Esophagus mucosa (tissue), 1 donor: ENCODE results near the gene MCRIP2. TPM values are rescaled to one million over a fixed set of nuclear protein-coding genes. Genes with fewer than 3 reads are reported as not detected.

Source experiments
- ATAC-seq: fragments of 200-7000 bp; cut with Tn5 transposase; one replicate; pipeline ENCODE4 v1.9.1; 2020
- total RNA-seq: library from RNA; stranded (reverse); gene quantifications from one replicate; pipeline ENCODE4 v1.2.4, GENCODE V29; 2023
- donor health status: DM: yes; HTN: yes; CAD: no.

MCRIP2 gene
- total RNA-seq, 1 donor from 2014 or later = 20.3 TPM

DNA sequence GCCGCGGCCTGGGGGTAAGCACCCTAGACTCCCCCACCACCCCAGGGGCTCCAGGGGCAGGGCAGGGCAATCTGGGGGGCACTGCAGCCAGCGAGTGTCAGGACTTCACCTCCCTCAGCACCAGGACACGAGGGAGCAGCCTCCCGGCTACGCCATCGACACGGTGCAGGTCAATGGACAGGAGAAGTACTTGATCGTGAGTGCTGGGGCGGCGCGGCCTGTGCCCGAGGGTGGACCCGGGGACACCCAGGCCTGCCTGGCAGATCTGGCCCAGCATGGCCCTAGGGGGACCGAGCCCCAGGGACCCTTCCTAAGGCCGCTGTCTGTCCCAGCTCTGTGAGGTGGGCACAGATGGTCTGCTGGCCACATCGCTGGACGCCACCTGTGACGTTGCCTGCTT, 30.7 kb downstream of the MCRIP2 start:
- no peak for ATAC-seq

- ATAC-seq = no peak
These were observed 31.2 kb downstream of the MCRIP2 start for GRCh38 chr16:672851-673250.

DNA sequence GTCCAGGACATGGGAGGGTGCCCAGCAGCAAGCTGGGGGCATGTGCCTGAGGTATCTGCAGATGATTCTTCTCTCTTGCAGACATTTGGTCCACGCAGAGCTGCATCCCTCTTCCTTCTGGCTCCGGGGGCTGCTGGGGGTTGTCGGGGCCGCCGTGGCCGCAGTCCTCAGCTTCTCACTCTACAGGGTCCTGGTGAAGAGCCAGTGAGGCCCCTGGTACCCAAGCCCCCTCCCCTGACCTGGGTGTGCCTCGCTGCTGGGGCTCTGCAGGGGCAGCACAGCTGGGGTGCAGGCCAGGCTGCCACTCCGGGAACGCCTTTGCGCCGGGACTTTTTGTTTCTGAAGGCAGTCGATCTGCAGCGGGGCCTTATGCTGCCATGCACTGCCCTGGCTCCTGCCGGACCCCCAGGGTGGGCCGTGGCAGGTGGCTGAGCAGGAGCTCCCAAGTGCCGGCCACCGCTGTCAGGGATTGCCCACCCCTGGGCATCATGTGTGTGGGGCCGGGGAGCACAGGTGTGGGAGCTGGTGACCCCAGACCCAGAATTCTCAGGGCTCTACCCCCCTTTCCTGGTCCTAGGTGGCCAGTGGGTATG, 31.9 kb downstream of the MCRIP2 start:
- no peak for ATAC-seq

DNA sequence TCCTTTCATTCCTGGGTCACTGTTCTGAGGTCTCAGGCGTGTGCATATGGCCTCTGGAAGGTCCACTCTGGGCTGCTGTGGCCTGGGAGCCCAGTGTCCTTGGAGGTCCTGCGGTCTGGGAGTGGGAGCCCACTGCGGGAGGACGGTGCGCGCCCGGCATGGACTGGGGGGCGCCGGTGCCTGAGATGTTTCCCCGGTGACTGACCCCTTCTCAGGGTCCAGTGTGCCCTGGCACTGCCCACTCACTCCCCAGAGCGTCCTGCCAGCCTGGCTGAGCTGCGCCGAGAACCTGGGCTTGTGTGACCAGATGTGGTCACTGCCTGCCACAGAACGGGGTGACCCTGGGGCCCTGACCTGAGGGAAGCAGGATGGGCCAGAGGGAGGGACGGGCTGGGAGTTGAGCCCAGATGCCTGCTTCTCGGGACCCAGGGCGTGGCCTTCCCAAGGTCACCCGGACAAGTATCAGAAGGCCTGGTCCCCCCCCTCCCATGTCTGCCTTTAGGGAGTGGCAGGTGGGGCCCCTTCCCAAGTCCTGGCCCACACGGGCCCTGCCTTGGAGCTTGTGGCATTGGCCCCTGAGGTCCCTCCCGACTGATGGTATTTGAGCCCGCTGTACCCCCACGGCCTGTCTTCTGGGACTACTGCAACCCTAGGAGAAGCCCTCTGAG, 32.7 kb downstream of the MCRIP2 start:
- no peak for ATAC-seq

DNA sequence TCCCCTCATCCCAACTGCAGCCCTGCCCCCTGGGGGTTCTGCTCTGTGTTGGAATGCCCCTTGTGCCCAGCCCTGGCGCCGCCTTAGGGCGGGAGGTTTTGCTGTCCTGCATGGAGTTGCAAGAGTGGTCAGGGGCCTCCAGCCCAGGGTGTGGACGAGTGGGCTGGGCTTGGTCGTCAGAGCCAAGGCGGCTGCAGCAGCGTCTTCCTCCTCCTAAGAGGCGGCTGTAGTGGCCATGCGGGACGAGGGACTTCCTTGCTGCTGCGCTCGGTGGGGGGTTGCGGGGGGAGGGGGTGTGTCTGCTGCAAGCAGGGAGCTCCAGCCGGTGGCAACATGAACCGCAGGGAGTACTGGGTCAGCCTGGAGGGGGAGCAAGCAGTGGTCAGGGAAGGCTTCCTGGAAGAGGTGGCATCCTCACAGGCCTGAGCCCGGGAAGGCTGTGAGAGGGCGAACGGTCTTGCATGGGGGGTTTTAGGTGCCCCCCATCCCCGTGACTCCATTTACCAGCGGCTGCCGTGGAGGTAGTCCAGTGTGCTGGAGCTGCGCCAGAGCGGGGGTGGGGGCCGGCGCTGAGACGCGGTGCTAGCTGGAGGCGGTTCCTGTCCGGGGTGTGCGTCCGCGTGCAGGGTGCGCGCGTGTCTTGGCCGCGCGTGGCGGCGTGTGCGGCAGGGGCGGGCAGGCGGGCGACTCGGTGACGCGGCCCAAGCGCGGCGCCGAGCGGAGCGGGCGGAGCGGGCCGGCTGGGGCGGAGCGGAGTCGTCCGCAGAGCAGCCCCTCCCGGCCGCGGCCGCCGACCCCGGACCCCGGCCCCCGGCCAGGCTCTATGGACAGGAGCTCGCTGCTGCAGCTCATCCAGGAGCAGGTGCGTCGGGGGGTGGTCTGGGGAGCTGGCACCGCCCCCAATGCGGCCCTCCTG, 33.6 kb downstream of the MCRIP2 start, which contains the start of gene RHBDL1:
RHBDL1 (plus strand) TSS at position 704 of the 916 bp plus-strand sequence; CDS start at position 824, 120 bp downstream.
- ATAC-seq = no peak

GRCh38 chr16:675884-676564, 34.4 kb downstream of the MCRIP2 start:
- ATAC-seq = no peak

- ATAC-seq = no peak
These were observed 34.9 kb downstream of the MCRIP2 start for GRCh38 chr16:676565-676902.

- peak; percentile 67 for ATAC-seq
These were observed 35.3 kb downstream of the MCRIP2 start for GRCh38 chr16:676913-677312.

GRCh38 chr16:677316-678190, 35.9 kb downstream of the MCRIP2 start:
- peak; percentile 0 for ATAC-seq

DNA sequence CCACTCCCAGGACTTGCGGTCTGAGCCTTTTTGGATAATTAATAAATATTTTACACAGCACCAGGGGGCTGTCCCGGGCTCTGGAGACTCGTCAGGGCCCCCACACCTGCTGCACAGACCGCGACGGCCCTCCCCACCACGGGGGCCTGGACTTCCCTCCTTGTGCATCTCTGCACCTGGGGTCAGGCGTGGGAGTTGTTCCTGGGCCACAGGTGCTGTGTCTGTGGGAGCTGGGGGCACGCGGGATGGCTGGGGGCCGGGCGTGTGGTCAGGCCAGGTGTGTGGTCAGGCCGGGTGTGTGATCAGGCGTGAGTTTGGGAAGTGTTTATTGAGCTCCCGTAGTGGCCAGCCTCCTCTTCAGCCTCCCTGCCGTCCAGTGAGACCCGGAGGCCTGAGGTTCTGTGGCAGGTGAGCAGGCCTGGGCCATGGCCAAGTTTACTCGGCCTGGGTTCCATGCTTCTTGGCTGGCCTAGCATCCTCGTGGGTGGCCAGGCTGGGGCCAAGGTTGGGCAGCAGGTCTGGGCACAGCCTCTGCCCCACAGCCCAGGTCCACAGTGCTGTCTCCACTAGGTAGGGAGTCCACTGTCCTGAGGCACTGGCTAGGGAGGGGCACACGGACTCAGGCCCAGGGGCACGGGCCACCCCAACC, 36.7 kb downstream of the MCRIP2 start:
- no peak for ATAC-seq

- no peak for ATAC-seq
These were observed 37.5 kb downstream of the MCRIP2 start for GRCh38 chr16:678858-679813.

DNA sequence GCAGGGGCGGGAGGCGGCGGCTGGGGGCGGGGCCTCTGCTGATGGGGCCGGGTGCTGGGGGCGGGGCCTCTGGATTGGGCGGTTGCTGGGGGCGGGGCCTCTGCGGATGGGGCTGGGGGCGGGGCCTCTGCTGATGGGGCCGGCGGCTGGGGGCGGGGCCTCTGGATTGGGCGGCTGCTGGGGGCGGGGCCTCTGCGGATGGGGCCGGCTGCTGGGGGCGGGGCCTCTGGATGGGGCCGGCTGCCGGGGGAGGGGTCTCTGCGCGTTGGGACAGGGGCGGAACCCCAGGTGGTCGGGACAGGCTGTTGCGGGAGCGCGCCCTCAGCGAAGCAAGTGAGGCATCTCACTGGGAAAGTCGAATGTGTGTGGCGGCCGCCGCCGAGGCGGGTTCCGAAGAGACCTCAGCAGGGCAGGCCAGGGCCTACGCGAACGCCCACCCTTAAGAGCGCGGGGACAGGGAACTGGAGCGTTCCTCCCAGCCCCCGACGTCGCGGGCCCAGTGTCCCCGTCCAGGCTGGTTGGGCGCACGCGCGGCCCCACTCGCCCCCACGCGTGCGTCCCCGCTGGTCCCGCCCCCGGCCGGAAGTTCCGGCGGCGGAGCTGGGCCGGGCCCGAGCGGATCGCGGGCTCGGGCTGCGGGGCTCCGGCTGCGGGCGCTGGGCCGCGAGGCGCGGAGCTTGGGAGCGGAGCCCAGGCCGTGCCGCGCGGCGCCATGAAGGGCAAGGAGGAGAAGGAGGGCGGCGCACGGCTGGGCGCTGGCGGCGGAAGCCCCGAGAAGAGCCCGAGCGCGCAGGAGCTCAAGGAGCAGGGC, 38.4 kb downstream of the MCRIP2 start, which contains the start of gene STUB1:
STUB1 (plus strand) TSS at position 597 of the 811 bp plus-strand sequence; CDS start at position 713, 116 bp downstream.
- peak; percentile 60 for ATAC-seq

DNA sequence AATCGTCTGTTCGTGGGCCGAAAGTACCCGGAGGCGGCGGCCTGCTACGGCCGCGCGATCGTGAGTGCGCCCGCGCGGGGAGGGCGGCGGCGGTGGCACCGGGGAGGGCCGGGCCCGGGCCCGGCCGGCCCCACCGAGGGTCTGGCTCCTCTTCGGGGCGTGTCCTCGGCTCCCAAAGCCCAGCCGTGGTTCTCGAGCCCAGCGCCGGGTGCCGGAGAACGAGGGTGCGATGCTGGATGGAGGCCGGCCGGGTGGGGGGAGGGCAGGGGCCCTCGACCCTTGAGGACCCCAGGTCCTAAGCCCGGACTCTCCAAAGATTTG, 39.0 kb downstream of the MCRIP2 start:
- ATAC-seq = no peak

GRCh38 chr16:680967-681745, 39.5 kb downstream of the MCRIP2 start:
- ATAC-seq = no peak

- no peak for ATAC-seq
These were observed 40.3 kb downstream of the MCRIP2 start for GRCh38 chr16:681746-682427.

GRCh38 chr16:682493-683395, 41.1 kb downstream of the MCRIP2 start:
- ATAC-seq = no peak
